GM21367 (cell line): ENCODE measurements around the gene CATSPERZ.
A peak's percentile ranks its signal among the peaks of the same experiment; 100 is the strongest.
"Not testable (repeated sequence)": the region's sequence is repeated elsewhere in the genome, so short reads cannot be mapped to it uniquely, and the experiment has no call there.

Source experiments
- ATAC-seq: cut with Tn5 transposase; IDR thresholded peaks from one replicate; pipeline ENCODE4 v1.9.1; 2021; ENCODE audit not compliant: unreplicated experiment

CATSPERZ gene

GRCh38 chr11:64317325-64317960, 17.3 kb downstream of the CATSPERZ start, which contains the start of gene TRMT112:
TRMT112 (minus strand) TSS chr11:64317559; CDS start chr11:64317526, 33 bp downstream.
- ATAC-seq = peak; percentile 41

DNA sequence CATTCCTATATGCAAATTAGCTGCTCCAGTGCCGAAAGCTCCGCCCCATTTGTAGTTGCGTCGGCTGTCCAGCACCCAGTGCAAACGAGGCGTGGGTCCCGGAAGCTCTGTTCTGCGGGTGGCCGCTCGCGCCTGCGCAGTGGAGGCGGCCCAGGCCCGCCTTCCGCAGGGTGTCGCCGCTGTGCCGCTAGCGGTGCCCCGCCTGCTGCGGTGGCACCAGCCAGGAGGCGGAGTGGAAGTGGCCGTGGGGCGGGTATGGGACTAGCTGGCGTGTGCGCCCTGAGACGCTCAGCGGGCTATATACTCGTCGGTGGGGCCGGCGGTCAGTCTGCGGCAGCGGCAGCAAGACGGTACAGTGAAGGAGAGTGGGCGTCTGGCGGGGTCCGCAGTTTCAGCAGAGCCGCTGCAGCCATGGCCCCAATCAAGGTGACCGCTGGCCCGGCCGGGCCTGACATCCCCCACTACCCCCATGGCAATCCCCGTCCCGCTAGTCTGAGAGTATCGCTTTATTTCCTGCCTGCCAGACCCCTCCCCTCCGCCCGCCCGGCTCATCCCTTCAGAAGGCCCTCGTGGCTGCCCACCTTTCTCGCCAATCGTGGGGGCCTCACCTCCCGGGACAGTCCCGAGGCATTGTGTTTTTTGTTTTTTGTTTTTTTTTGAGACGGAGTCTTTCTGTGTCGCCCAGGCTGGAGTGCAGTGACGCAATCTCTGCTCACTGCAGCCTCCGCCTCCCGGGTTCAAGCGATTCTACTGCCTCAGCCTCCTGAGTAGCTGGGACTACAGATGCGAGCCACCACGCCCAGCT, 18.0 kb downstream of the CATSPERZ start, which contains the start of gene PRDX5:
Gene PRDX5 (plus strand): TSS at position 161 of the 805 bp plus-strand sequence. CDS start 95 bp downstream, at position 256.
- peak; percentile 46 for ATAC-seq

DNA sequence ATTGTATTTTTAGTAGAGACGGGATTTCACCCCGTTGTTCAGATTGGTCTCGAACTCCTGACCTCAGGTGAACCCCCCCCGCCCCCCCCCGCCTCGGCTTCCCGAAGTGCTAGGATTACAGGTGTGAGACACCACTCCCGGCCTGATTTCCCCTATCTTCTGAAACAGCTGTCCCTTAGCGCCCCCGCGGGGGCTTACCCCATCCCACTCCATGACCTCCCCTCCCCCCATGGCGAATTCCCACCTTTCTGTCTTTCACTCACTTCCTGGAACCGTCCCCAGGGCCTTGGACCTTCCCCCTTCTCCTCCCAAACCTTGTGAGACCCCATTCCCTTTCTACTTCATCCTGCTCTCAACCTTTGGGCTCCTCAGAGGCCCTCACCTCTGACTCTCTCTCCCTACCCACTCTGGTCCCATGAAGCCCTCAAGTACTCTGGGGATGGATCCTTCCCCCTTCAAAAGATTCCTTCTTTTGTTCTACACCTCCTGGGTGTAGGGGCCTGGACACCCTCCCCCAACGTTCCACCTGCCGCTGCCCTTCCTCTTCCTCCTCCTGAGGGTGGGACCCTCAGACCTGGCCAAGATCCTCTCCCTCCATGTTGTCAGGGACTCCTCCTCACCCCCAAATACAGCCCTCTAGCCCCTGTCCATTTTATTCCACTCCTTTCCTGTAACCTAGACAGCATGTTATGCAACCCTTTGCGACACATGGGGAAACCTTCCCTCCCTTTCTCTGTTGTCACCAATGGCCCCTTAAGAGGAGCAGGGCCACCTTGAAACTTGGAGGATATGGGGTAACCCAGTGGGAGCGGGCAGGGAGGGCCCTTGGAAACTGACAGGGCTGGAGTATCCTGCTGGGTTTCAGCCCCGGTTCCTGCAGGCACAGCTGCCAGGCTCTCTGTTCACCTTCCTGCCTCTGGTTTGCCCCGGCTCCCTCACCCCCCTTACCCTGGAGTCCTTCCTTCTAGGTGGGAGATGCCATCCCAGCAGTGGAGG, 18.9 kb downstream of the CATSPERZ start:
- ATAC-seq = no peak

- ATAC-seq = no peak
Observed at GRCh38 chr11:64320556-64320955, 20.4 kb downstream of the CATSPERZ start.

DNA sequence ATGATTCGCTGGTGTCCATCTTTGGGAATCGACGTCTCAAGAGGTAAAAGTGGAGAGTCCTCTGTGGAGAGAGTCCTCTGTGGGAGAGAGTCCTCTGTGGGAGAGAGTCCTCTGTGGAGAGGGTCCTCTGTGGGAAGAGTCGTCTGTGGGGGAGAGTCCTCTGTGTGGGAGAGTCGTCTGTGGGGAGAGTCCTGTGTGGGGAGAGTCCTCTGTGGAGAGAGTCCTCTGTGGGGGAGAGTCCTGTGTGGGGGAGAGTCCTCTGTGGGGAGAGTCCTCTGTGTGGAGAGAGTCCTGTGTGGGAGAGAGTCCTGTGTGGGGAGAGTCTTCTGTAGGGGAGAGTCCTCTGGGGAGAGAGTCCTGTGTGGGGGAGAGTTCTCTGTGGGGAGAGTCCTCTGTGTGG, 20.9 kb downstream of the CATSPERZ start:
- no peak for ATAC-seq

DNA sequence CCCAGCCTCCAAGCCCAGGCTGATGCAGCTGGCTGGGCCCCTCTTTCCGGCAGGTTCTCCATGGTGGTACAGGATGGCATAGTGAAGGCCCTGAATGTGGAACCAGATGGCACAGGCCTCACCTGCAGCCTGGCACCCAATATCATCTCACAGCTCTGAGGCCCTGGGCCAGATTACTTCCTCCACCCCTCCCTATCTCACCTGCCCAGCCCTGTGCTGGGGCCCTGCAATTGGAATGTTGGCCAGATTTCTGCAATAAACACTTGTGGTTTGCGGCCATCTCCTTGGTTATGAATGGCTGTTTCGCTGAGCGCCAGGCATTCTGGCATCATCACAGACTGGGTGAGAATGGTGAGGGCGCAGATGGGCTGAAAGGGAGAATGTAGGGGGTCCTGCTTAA, 21.4 kb downstream of the CATSPERZ start:
- no peak for ATAC-seq

DNA sequence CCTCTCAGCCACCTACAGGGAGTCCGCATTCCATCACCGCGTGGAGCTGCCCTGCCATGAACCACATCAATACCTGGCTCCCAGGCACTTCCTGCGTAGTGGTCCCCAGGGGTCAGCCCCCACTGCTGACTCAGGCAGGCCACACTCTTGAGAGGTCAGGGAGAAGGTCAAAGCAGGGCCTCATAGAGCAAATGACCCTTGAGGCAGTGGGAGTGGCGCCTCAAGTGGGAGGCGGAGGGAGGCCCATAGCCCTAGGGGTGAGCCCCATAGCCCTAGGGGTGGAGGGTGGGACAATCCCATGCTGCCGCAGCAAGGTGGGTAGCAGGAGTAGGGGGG, 22.7 kb downstream of the CATSPERZ start:
- no peak for ATAC-seq

DNA sequence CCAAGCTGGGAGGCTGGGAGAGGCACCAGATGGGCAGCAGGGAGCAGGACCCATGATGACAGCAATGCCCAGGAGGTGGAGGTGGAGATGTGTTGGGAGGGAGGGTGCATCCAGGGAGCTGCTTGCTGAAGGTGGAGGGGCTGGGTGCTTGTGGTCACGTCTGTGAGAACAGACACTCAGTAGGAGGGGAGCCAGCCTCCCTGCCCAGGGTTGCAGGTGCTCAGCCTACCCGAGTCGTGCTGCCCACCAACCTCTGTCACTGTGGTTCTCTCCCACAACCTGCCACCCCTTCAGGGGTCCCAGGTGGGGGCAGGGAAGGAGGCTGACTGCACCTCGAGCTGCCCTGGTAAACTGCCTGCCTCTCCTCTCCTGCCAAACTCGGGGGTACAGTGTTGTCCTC, 23.2 kb downstream of the CATSPERZ start:
- no peak for ATAC-seq

- ATAC-seq = not testable (repeated sequence)
Observed at GRCh38 chr11:64323984-64324383, 23.8 kb downstream of the CATSPERZ start.

GRCh38 chr11:64324692-64325469, 24.7 kb downstream of the CATSPERZ start:
- ATAC-seq = no peak

DNA sequence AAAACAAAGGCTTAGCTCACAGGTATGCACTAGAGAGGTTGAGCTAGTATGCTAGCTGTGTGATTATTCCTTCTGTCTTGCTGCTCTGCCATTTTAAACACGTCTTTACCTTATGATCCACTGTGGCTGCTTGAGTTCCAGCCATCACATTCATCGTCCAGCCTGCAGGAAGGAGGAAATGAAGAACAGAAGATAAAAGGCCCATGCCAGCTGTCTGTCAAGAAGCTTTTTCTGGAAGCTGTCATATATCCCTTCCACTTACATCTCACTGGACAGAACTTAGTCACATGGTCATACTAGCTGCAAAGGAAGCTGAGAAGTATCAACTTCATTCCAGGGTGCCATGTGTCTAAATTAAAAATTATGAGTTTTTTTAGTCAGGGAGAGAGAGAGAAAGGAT, 27.2 kb downstream of the CATSPERZ start:
- no peak for ATAC-seq

- no peak for ATAC-seq
Observed at GRCh38 chr11:64327993-64328392, 27.8 kb downstream of the CATSPERZ start.

GRCh38 chr11:64330888-64331287, 30.7 kb downstream of the CATSPERZ start:
- no peak for ATAC-seq

GRCh38 chr11:64331569-64332371, 31.6 kb downstream of the CATSPERZ start:
- ATAC-seq = no peak

GRCh38 chr11:64333556-64333955, 33.4 kb downstream of the CATSPERZ start:
- no peak for ATAC-seq

GRCh38 chr11:64334764-64335735, 34.9 kb downstream of the CATSPERZ start:
- ATAC-seq = peak; percentile 60

DNA sequence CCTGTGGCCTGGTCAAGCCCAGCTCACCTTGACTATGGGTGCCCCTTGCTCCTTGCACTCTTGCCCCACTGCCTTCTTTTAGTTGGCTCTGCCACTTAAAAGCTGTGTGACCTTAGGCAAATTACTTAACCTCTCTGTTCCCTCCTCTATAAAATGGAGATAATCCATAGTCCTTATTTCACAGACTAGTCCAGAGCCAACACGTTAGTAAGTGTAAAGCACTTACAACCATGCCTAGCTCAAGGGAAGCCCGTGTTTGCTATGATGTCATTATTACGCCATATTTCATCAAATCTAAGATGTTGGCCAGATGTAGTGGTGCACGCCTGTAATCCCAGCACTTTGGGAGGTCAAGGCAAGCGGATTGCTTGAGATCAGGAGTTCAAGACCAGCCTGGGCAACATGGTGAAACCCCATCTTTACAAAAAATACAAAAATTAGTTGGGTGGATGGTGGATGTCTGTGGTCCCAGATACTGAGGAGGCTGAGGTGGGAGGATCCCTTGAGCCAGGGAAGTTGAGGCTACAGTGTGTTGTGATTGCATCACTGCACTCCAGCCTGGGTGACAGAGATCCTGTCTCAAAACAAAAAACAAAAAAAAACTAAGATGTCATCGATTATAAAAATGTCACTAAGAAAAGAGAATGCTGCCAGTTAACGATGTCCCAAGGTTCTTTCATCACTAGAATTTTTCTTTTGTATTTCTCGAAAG, 37.5 kb downstream of the CATSPERZ start:
- ATAC-seq = no peak

DNA sequence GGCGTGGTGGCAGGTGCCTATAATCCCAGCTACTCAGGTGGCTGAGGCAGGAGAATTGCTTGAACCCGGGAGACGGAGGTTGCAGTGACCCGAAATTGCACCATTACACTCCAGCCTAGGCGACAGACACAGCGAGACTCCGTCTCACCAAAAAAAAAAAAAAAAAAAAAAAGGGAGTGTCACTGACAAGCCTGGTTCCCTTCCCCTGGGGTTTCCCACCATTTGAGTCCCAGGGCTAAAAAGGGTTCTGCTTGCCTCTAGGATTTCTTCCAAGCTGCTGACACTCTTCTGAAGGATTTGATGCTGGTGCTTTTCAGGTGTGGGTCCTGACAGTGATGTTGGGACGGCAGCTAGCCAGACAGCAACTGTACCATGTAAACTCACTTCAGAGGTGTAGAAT, 38.6 kb downstream of the CATSPERZ start:
- ATAC-seq = no peak
